Activated B cell treated with CpG ODN at 0.5 μM for 24 hours (primary cell): ENCODE results near the gene OAS2. TPM values are rescaled to one million over a fixed set of nuclear protein-coding genes. Genes with fewer than 3 reads are reported as not detected.

Source experiments
- ATAC-seq: fragments of 200-7000 bp; cut with Tn5 transposase; one replicate; pipeline ENCODE4 v1.10.0; 2021; ENCODE audit warnings: low read depth, mild to moderate bottlenecking, moderate library complexity
- CTCF ChIA-PET: fragments of 350-600 bp; sonication (Branson Sonifier 250); formaldehyde crosslinking; loops from one replicate; lab custom pipeline; 2021; ENCODE audit warnings: antibody characterized with exemption; lab: Charles Lee
- POLR2A ChIA-PET: fragments of 350-600 bp; sonication (Branson Sonifier 250); formaldehyde crosslinking; loops from one replicate; lab custom pipeline; 2021; ENCODE audit warnings: antibody characterized with exemption; lab: Charles Lee
- DNase-seq: peaks from one replicate; pipeline ENCODE4 v3.0.0; 2022
- H3K27ac Mint-ChIP-seq: one replicate; pipeline ENCODE4 v1.8.0; 2020; ENCODE audit warnings: mixed read lengths
- H3K27me3 Mint-ChIP-seq: one replicate; pipeline ENCODE4 v1.8.0; 2021; ENCODE audit warnings: mixed read lengths
- H3K36me3 Mint-ChIP-seq: one replicate; pipeline ENCODE4 v1.8.0; 2021; ENCODE audit warnings: low read depth, mixed read lengths
- H3K4me1 Mint-ChIP-seq: one replicate; pipeline ENCODE4 v1.8.0; 2021; ENCODE audit warnings: mixed read lengths
- H3K4me3 Mint-ChIP-seq: one replicate; pipeline ENCODE4 v1.8.0; 2020; ENCODE audit warnings: mild to moderate bottlenecking, mixed read lengths
- H3K9me3 Mint-ChIP-seq: one replicate; pipeline ENCODE4 v1.8.0; 2020; ENCODE audit warnings: mixed read lengths
- intact Hi-C: fragments of 100-400 bp; cut with micrococcal nuclease; formaldehyde crosslinking; loops from one replicate; pipeline ENCODE4 v1.15.1; 2024
- total RNA-seq: library from RNA; stranded (reverse); gene quantifications from 2 replicates; pipeline ENCODE4 v1.2.3, GENCODE V29; 2022
- TF ChIP-seq, protein P1 (sequence below): fragments of 200-600 bp; IDR thresholded peaks from one replicate; pipeline ENCODE4 v1.8.0; 2022; ENCODE audit warnings: antibody characterized with exemption, mild to moderate bottlenecking

The OAS2 gene
- total RNA-seq, 1 donor from 2014 or later, result 51.9 TPM

DNA sequence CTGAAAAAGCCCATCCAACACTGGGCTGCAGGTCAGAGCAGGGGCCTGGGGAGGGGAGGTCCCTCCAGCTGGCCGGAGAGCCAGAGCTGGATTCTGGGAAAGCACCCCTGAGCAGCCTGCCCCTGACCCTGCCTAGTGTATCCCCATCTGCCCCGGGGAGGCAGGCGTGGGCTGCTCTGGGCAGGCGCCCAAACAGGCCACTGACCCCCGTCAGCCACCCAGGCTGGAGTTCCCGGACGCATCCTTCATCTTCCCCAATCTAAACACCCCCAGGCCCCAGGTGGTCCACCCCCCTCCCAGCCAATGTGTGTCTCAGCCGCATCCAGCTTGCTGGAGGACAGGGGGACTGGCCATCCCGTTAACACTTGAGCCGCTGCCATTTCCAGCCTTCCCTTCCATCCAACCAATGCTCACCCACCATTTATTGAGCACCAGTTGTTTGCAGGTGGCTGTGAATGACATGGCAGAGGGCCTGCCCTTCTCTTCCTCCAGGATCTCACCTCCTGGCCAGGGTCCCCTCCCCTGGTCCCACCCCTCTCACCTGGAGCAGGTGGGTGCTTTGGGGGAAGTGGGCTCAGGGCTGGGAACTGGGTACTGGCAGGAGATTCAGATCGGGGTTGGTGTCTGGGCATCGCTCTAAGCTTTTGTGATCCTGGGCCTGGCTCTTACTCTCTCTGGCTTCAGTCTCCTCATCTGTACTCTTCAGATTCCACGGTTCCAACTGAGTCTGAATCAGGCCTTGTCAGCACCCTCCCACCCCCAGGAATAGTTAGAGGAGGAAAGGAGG, 77.5 kb downstream of the OAS2 start:
- Mint-ChIP-seq H3K4me3 (peak overlapping the region; percentile 81), H3K27ac (peak overlapping the region; percentile 78), H3K36me3 (peaks cover 5% of the 10 kb centered on the region), H3K27me3 (no peaks in the 10 kb centered on the region), H3K9me3 (no peaks in the 10 kb centered on the region), H3K4me1 (peaks cover 57% of the 10 kb centered on the region)
- ATAC-seq (no peak), DNase-seq (no peak)
- intact Hi-C loops, result no loop called here
- TF ChIP-seq, protein P1, sequence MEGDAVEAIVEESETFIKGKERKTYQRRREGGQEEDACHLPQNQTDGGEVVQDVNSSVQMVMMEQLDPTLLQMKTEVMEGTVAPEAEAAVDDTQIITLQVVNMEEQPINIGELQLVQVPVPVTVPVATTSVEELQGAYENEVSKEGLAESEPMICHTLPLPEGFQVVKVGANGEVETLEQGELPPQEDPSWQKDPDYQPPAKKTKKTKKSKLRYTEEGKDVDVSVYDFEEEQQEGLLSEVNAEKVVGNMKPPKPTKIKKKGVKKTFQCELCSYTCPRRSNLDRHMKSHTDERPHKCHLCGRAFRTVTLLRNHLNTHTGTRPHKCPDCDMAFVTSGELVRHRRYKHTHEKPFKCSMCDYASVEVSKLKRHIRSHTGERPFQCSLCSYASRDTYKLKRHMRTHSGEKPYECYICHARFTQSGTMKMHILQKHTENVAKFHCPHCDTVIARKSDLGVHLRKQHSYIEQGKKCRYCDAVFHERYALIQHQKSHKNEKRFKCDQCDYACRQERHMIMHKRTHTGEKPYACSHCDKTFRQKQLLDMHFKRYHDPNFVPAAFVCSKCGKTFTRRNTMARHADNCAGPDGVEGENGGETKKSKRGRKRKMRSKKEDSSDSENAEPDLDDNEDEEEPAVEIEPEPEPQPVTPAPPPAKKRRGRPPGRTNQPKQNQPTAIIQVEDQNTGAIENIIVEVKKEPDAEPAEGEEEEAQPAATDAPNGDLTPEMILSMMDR, result no peak
- CTCF ChIA-PET, result interaction anchor here (1.2 to 1.7 kb wide), 3 partner anchors 36 to 43 kb away, joined by 4 to 7 read pairs (median 6); no protein-coding TSS in a partner anchor
- POLR2A ChIA-PET, result interaction anchor here (0.6 to 14.4 kb wide), 3 partner anchors 9 to 345 kb away, joined by 3 to 160 read pairs (median 8); no protein-coding TSS in a partner anchor

DNA sequence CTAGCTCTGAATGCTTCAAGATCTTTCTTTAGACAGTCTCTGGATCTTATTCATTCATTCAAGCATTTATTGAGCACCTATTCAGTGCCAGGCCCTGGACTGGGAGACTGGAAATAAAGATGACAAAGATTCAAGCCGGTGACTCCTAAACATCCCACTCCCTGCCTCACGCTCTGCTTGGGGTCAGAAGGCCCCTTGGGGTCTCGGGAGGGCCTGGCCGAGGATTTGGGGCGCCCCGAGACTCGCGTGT, 78.0 kb downstream of the OAS2 start:
- Mint-ChIP-seq H3K4me3 (peak overlapping the region; percentile 81), H3K9me3 (no peaks in the 10 kb centered on the region), H3K36me3 (peaks cover 5% of the 10 kb centered on the region), H3K27me3 (no peaks in the 10 kb centered on the region), H3K27ac (peak overlapping the region; percentile 78), H3K4me1 (peaks cover 52% of the 10 kb centered on the region)
- DNase-seq, result no peak
- no peak for ATAC-seq
- intact Hi-C loops, result no loop called here
- POLR2A ChIA-PET, result interaction anchor here (0.6 to 14.4 kb wide), 3 partner anchors 9 to 344 kb away, joined by 3 to 160 read pairs (median 8); no protein-coding TSS in a partner anchor
- CTCF ChIA-PET, result interaction anchor here (1.2 to 1.3 kb wide), 2 partner anchors 37 to 42 kb away, joined by 4 to 6 read pairs; no protein-coding TSS in a partner anchor
- TF ChIP-seq, protein P1, result no peak

DNA sequence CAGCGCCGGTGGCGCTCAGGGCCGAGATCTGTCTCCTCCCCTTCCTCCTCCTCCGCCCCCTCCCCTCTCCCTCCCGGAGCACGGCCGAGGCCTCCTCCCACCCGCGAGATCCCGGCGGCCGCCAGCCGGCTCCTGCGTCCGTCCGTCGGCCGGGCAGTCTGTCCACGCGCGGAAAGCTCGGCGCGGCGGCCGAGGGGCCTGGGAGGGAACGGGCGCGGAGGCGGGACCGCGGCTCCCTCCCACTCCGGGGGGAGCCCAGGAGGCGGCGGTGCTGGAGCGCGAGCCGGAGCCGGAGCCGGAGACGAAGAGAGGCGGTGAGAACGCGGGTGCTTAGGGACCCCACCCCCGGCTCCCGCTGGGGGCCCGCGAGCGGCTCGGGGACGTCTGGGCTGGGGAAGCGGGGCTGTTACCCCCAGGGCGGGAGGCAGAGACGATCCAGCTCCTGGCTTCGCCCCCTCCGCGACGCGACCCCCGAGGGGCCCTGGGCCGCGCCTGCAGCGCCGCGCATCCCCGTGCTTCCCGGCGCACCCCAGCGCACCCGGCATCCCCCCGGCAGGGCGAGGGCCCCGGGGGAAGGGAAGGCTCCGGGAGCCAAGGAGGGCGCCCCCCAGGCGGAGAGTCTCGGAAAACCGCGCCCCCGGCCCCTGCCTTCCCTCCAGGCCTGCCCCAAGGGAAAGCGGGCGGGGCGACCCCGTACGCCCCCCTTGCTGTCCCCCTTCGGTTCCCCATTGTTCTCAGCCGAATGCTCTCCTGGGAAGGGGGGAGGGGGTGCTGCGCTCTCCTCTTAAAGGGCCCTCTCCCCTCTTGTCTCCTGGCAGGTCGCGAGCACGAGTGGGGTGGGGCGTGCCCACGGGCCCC, 78.5 kb downstream of the OAS2 start, which contains the start of gene DTX1:
Gene DTX1 (plus strand): TSS at position 100 of the 858 bp plus-strand sequence. CDS start 1,463 bp downstream, outside the sequence.
- TF ChIP-seq, protein P1, result no peak
- POLR2A ChIA-PET, result interaction anchor here (0.6 to 14.4 kb wide), 3 partner anchors 8 to 344 kb away, joined by 3 to 160 read pairs (median 8); no protein-coding TSS in a partner anchor
- intact Hi-C loops, result no loop called here
- CTCF ChIA-PET, result interaction anchor here (1.0 to 1.3 kb wide), 3 partner anchors 8 to 42 kb away, joined by 4 to 6 read pairs (median 5); no protein-coding TSS in a partner anchor
- H3K27me3 Mint-ChIP-seq, result no peaks in the 10 kb centered on the region
- no peaks in the 10 kb centered on the region for H3K9me3 Mint-ChIP-seq
- peak within 1 kb of the TSS; percentile 78 for H3K27ac Mint-ChIP-seq
- ATAC-seq (peak; percentile 55), DNase-seq (no peak)
- peaks cover 5% of the 10 kb centered on the region for H3K36me3 Mint-ChIP-seq
- H3K4me3 Mint-ChIP-seq, result peak within 1 kb of the TSS; percentile 81
- H3K4me1 Mint-ChIP-seq, result peaks cover 46% of the 10 kb centered on the region

DNA sequence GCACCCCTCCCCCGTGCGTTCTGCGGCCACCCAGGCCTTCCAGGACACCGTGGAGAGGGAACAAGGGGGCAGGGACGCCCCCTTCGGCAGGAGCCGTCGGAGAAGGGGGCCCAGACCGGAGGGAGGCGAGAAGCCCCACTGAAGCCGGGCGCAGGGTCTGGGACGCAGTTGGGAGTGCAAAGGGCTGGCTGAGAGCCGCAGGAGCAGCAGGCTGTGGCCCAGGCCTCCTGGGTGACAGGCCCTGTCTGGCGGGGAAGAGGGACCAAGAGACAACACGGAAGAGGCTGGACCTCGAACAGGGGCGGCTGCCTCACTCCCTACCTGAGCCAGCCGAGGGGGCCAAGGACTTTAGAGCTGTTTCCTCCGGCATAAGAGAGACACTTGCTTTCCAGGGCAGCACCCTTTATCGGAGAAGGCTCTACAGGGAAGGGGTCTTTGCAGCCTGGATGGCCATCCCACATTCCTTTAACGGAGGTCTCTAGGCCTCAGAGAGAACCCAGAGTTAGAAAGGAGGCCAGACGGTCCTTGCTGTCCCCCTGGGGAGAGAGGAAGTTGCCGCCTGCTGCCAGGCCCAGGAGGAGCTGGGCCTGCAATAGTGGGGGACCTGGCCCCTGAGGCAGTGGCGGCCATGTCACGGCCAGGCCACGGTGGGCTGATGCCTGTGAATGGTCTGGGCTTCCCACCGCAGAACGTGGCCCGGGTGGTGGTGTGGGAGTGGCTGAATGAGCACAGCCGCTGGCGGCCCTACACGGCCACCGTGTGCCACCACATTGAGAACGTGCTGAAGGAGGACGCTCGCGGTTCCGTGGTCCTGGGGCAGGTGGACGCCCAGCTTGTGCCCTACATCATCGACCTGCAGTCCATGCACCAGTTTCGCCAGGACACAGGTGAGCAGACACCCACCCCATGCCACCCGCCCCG, 79.5 kb downstream of the OAS2 start:
- H3K27me3 Mint-ChIP-seq, result no peaks in the 10 kb centered on the region
- no peaks in the 10 kb centered on the region for H3K9me3 Mint-ChIP-seq
- H3K4me3 Mint-ChIP-seq, result peak overlapping the region; percentile 81
- H3K27ac Mint-ChIP-seq, result peak overlapping the region; percentile 76
- peaks cover 36% of the 10 kb centered on the region for H3K4me1 Mint-ChIP-seq
- TF ChIP-seq, protein P1, result no peak
- H3K36me3 Mint-ChIP-seq, result peaks cover 5% of the 10 kb centered on the region
- ChIA-PET POLR2A (interaction anchor here (0.5 to 14.4 kb wide), 3 partner anchors 15 to 66 kb away, joined by 3 to 160 read pairs (median 3); no protein-coding TSS in a partner anchor), CTCF (interaction anchor here (1.0 to 1.3 kb wide), 3 partner anchors 9 to 158 kb away, joined by 3 to 6 read pairs (median 5); no protein-coding TSS in a partner anchor)
- ATAC-seq (no peak), DNase-seq (no peak)
- intact Hi-C loops, result no loop called here
